Glutamatergic neuron (in vitro differentiated cells): ENCODE data around the gene TRPM2. TPM values are rescaled to one million over a fixed set of nuclear protein-coding genes. Genes with fewer than 3 reads are reported as not detected.

ENCODE experiments used
- DNase-seq: peaks from one replicate; pipeline ENCODE4 v3.0.0; 2022
- H3K27ac Mint-ChIP-seq: one replicate; pipeline ENCODE4 v1.8.0; 2020; ENCODE audit warnings: mild to moderate bottlenecking, mixed read lengths, inconsistent platforms; ENCODE audit not compliant: unreplicated experiment
- H3K27me3 Mint-ChIP-seq: one replicate; pipeline ENCODE4 v1.8.0; 2020; ENCODE audit warnings: mild to moderate bottlenecking, moderate library complexity, mixed read lengths, inconsistent platforms; ENCODE audit not compliant: unreplicated experiment
- H3K36me3 Mint-ChIP-seq: one replicate; pipeline ENCODE4 v1.8.0; 2020; ENCODE audit warnings: mild to moderate bottlenecking, mixed read lengths, inconsistent platforms; ENCODE audit not compliant: unreplicated experiment
- H3K4me1 Mint-ChIP-seq: one replicate; pipeline ENCODE4 v1.8.0; 2020; ENCODE audit warnings: mild to moderate bottlenecking, low read depth, mixed read lengths, inconsistent platforms; ENCODE audit not compliant: unreplicated experiment
- H3K4me3 Mint-ChIP-seq: one replicate; pipeline ENCODE4 v1.8.0; 2020; ENCODE audit warnings: mild to moderate bottlenecking, mixed read lengths, inconsistent platforms; ENCODE audit not compliant: unreplicated experiment
- H3K9me3 Mint-ChIP-seq: one replicate; pipeline ENCODE4 v1.8.0; 2020; ENCODE audit warnings: mild to moderate bottlenecking, moderate library complexity, mixed read lengths, inconsistent platforms; ENCODE audit not compliant: unreplicated experiment
- CTCF ChIP-seq: fragments of 200-600 bp; sonication (generic); IDR thresholded peaks from one replicate; pipeline ENCODE4 v1.5.0; 2021; ENCODE audit not compliant: partially characterized antibody, unreplicated experiment
- total RNA-seq: library from RNA; stranded (reverse); fragmentation: NEBNext Ultra II Directional; extraction: Animal tissue kit (Norgen Biotek cat#: 25700); gene quantifications from one replicate; pipeline ENCODE4 v1.2.1, GENCODE V29; 2021; ENCODE audit not compliant: unreplicated experiment

Gene TRPM2
- total RNA-seq, 1 donor from 2014 or later, result not detected

GRCh38 chr21:44485254-44485793 is 131.9 kb downstream of the TRPM2 start:
- no peaks in the 10 kb centered on the region for H3K4me1 Mint-ChIP-seq
- H3K9me3 Mint-ChIP-seq, result peaks cover 8% of the 10 kb centered on the region
- peaks cover 4% of the 10 kb centered on the region for H3K36me3 Mint-ChIP-seq
- peak; percentile 60 for DNase-seq
- peak; percentile 54 for TF ChIP-seq CTCF
- peak overlapping the region; percentile 71 for H3K4me3 Mint-ChIP-seq
- peaks cover 1% of the 10 kb centered on the region for H3K27me3 Mint-ChIP-seq
- H3K27ac Mint-ChIP-seq, result no peak overlapping the region

GRCh38 chr21:44485796-44486195 is 132.4 kb downstream of the TRPM2 start:
- H3K9me3 Mint-ChIP-seq, result peaks cover 8% of the 10 kb centered on the region
- no peaks in the 10 kb centered on the region for H3K4me1 Mint-ChIP-seq
- TF ChIP-seq CTCF, result no peak
- no peak for DNase-seq
- no peak overlapping the region for H3K27ac Mint-ChIP-seq
- H3K4me3 Mint-ChIP-seq, result no peak overlapping the region
- H3K36me3 Mint-ChIP-seq, result peaks cover 4% of the 10 kb centered on the region
- H3K27me3 Mint-ChIP-seq, result peaks cover 1% of the 10 kb centered on the region

- H3K4me3 Mint-ChIP-seq, result peak overlapping the region; percentile 61
- H3K27me3 Mint-ChIP-seq, result peaks cover 1% of the 10 kb centered on the region
- no peak for DNase-seq
- H3K27ac Mint-ChIP-seq, result no peak overlapping the region
- peaks cover 4% of the 10 kb centered on the region for H3K36me3 Mint-ChIP-seq
- no peaks in the 10 kb centered on the region for H3K4me1 Mint-ChIP-seq
- TF ChIP-seq CTCF, result no peak
- H3K9me3 Mint-ChIP-seq, result peaks cover 8% of the 10 kb centered on the region
Observed at GRCh38 chr21:44486302-44486701, 132.9 kb downstream of the TRPM2 start.

DNA sequence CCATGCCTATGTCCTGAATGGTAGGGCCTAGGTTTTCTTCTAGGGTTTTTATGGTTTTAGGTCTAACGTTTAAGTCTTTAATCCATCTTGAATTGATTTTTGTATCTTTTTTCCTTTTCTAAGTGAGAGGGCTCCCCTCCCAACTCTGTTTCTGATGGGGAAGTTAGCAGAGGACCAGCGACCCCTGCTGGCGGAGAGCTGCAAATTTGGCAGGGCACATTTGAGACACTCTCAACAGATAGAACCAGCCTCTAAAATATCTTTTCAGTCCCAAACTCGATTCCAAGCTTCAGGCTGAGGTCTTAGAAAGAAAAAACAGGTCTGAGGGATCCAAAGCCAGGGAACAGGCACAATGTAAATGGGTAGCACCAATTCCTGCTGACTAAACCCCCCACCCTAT is 134.4 kb downstream of the TRPM2 start:
- DNase-seq, result no peak
- H3K4me3 Mint-ChIP-seq, result no peak overlapping the region
- H3K27ac Mint-ChIP-seq, result no peak overlapping the region
- H3K4me1 Mint-ChIP-seq, result no peaks in the 10 kb centered on the region
- peaks cover 12% of the 10 kb centered on the region for H3K9me3 Mint-ChIP-seq
- peaks cover 17% of the 10 kb centered on the region for H3K36me3 Mint-ChIP-seq
- peaks cover 1% of the 10 kb centered on the region for H3K27me3 Mint-ChIP-seq
- TF ChIP-seq CTCF, result peak; percentile 66

- TF ChIP-seq CTCF, result peak; percentile 13
- H3K9me3 Mint-ChIP-seq, result peaks cover 12% of the 10 kb centered on the region
- no peak for DNase-seq
- H3K27me3 Mint-ChIP-seq, result no peaks in the 10 kb centered on the region
- peaks cover 23% of the 10 kb centered on the region for H3K36me3 Mint-ChIP-seq
- H3K4me1 Mint-ChIP-seq, result no peaks in the 10 kb centered on the region
- no peak overlapping the region for H3K27ac Mint-ChIP-seq
- H3K4me3 Mint-ChIP-seq, result no peak overlapping the region
Observed at GRCh38 chr21:44489962-44490361, 136.5 kb downstream of the TRPM2 start.
